HG02943 (cell line): ENCODE measurements around the gene NUBP2.
A peak's percentile ranks its signal among the peaks of the same experiment; 100 is the strongest.

Experiments
- ATAC-seq: cut with Tn5 transposase; IDR thresholded peaks from one replicate; pipeline ENCODE4 v1.9.1; 2021; ENCODE audit warnings: mild to moderate bottlenecking, low read depth, moderate library complexity; ENCODE audit not compliant: unreplicated experiment

Gene NUBP2

GRCh38 chr16:1771188-1771863 is 11.4 kb upstream of the NUBP2 start, which contains the start of gene NME3:
TSS of gene NME3 (minus strand) at chr16:1771543. CDS start at chr16:1771534, 9 bp downstream.
- ATAC-seq, result no peak

- no peak for ATAC-seq
Measured at GRCh38 chr16:1771864-1772361, 10.8 kb upstream of the NUBP2 start.

- no peak for ATAC-seq
Measured at GRCh38 chr16:1772362-1772907, 10.3 kb upstream of the NUBP2 start, which contains the start of gene EME2. TSS of gene EME2 (plus strand) at chr16:1772810. CDS start at chr16:1773228, 418 bp downstream.

GRCh38 chr16:1772908-1773702 is 9.7 kb upstream of the NUBP2 start, which contains the start of gene MRPS34:
TSS of gene MRPS34 (minus strand) at chr16:1773134. CDS start at chr16:1773119, 15 bp downstream.
- peak; percentile 49 for ATAC-seq

- no peak for ATAC-seq
Measured at GRCh38 chr16:1773703-1774447, 8.9 kb upstream of the NUBP2 start.

- no peak for ATAC-seq
Measured at GRCh38 chr16:1774448-1774780, 8.3 kb upstream of the NUBP2 start.

GRCh38 chr16:1775006-1775845 is 7.5 kb upstream of the NUBP2 start:
- ATAC-seq, result no peak

- ATAC-seq, result no peak
Measured at GRCh38 chr16:1775846-1776671, 6.7 kb upstream of the NUBP2 start.

- no peak for ATAC-seq
Measured at GRCh38 chr16:1776672-1776955, 6.1 kb upstream of the NUBP2 start.

- no peak for ATAC-seq
Measured at GRCh38 chr16:1776991-1777374, 5.8 kb upstream of the NUBP2 start.

GRCh38 chr16:1777375-1778199 is 5.2 kb upstream of the NUBP2 start:
- no peak for ATAC-seq

GRCh38 chr16:1778200-1779179 is 4.3 kb upstream of the NUBP2 start:
- no peak for ATAC-seq

- ATAC-seq, result no peak
Measured at GRCh38 chr16:1779234-1779701, 3.5 kb upstream of the NUBP2 start.

GRCh38 chr16:1779741-1780676 is 2.8 kb upstream of the NUBP2 start:
- no peak for ATAC-seq

- no peak for ATAC-seq
Measured at GRCh38 chr16:1780677-1781072, 2.1 kb upstream of the NUBP2 start.

- ATAC-seq, result no peak
Measured at GRCh38 chr16:1781254-1781653, 1.5 kb upstream of the NUBP2 start.
